HS-5 (cell line): Measurements from ENCODE around the gene FAM219B.

Source experiments
- DNase-seq: peaks from one replicate; pipeline ENCODE4 v3.0.0-alpha.2; 2012; ENCODE audit warnings: low read depth

Gene FAM219B

DNA sequence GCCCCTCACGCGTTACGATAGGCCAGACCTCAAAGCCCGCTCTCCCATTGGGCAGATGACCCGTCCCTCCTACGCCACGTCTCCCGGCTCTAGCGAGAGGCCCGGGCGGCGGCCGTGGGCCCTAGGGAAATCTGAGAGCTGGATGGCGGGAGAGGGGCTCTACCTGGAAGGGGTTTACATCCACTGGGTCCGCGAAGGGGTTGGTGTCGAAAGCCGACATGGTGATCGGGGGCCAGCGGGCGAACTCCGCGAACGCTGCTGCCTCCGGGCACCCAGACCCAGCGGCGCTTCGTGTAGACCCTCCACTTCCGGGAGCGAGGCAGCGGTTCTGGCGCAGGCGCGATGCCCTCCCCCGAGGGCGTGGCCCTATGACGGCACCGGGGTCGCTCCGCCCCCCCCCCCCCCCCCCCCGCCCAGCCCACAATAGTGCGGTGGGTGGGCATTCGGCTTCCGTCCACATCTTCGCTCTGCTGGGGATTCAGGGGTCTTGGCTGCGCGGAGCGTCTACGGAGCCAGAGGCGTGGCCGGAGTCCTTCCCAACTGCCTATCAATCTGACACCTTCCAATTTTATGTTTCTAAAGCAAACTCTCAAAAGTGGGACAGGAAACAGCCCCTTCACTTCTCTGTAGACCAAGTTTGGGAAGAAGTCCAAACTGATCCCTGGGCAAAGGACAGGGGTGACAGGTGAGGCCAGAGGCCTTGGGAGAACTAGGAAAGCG is 33.5 kb downstream of the FAM219B start, which contains the start of gene SCAMP2:
Gene SCAMP2 (minus strand): TSS at position 330 of the 720 bp plus-strand sequence. CDS start 110 bp downstream, at position 220.
- DNase-seq, result peak; percentile 73

DNA sequence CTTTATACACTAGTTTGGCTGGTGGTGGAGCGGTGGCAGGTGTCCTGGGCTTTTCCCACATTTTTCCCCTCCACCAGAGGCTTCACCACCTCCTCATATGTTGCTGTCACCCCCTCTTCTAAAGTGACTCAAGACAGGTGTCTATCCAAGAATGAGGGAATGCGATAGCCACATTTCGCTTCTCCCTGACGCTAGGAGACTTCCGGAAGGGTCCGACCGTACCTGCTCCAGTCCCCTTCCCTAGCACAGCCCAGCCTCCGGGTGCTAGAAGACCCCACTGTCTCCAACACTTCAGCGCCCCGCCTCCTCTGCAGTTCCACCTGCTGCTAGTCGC is 34.0 kb downstream of the FAM219B start:
- DNase-seq, result no peak

DNA sequence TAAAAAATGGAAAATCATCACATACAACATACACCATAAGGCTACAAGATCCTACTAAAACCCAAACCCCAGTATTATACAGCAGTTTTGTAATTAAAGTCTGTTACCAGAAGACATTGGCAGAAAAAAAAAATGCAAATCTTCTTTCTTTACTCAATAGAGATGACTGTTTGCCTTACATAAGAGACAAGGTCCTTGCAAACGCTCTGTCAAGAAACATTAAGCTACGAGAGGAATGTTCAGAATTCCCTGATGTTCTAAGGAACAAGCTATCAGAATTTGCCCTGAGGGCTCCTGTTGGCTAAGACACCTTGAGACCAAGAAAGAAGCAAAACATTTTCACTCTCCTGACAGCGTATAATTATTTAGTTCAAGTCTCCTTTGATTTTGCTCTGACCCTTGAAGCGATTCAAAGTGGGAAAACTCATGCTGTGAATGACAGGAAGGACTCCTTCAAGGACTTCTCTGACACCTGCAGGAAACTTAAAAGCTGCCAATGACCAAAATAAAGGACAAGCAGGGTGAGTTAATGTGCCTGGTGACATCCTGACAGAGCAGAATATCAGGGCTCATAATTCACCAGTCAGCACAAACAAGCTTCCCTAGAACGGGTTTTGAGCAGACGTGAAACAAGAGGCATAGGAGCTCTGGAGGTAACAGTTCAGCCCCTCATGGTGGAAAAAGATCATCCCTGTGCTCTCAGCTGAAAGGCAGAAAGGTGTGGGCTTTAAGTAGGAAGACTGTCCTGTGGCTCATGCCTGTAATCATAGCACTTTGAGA is 36.0 kb downstream of the FAM219B start:
- DNase-seq, result no peak

DNA sequence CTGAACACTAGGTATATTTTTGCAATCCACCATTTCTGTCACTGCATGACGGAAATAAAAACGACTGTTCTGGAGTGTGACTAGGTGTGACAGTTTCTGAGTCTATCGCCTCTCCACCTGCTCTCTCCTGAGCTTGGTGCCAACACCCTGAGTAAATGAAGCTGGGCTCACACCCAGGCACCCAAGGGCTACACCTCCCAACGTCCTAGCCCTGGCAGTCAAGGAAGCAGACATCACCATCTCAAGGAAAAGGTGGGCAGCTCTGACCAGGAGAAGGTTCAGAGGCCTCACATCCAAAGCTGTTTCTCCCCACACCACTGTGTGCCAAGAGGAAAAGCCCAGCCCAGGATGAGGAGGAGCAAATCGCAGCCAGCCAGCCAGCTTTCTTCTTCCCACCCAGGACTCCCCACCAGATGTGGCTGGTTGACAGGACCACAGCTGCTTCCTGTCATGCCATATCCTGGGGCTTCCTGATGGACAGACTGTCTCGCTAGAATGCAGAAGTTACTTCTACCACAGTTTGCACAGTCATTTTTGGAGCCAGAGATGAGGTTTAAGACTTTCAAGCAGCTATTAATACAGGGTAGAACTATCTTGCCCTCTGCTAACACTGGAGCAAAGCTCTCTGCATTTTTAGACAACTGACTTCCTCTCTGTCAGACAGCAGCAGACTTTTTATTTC is 36.8 kb downstream of the FAM219B start:
- no peak for DNase-seq

DNA sequence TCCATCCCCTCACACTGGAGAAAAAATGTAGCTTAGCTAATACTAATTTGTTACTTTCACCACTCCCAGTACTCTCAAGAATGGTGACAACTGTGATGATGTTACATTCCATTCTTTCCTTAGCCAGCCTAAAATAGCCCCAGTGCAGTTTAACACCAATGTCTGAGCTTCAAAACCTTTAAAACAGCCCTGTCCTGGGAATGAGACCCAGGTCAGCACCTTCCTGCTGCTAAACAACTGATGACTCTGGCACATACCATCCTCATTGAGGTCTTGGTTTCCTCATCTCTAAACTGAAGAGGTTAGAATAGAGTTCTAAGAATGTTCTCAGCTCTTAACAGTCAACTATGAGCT is 37.3 kb downstream of the FAM219B start:
- DNase-seq, result no peak

DNA sequence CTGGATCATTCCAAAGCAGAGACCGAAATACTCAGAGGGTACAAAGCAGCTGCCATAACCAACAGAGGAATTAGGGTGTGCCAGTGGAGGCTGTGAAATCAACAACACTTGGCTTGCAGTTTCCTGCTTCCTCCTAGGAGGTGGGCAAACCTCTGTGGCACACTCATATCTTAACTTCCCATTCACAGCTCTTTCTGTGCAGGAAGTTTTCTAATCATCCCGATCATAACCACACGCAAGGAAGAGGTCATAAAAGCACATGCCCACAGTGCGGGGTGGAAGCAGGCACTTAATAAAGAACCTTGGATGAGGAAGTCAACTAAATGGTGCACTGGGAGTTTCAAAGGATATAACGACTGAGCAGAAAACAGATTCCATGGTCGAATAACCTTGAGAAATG is 38.6 kb downstream of the FAM219B start:
- DNase-seq, result no peak

DNA sequence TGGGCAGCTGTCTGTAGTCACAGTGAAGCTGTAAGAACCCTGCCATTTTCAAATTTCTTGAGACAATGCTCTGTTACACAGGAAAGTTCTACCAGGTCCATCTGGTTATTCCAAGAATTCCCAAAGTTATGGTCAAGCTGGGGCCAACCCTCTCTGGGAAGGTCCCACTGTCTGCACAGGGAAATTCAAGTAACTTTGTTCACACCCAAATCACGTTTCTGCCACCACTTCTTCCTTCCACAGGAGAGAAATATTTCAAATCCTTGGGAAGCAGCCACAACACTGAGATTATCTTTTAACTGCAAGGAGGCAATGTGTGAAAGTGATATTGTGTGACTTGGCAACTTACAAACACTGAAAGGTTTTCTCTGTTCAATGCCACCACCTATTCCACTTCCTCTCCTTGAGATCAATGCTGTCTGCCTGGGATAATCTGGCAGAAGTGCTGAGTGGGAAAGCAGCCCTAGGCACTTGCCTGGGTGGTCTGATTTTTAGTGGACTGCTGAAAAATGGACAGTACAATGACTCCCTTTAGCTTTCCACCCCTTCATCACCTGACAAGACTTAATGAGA is 39.1 kb downstream of the FAM219B start:
- no peak for DNase-seq

DNA sequence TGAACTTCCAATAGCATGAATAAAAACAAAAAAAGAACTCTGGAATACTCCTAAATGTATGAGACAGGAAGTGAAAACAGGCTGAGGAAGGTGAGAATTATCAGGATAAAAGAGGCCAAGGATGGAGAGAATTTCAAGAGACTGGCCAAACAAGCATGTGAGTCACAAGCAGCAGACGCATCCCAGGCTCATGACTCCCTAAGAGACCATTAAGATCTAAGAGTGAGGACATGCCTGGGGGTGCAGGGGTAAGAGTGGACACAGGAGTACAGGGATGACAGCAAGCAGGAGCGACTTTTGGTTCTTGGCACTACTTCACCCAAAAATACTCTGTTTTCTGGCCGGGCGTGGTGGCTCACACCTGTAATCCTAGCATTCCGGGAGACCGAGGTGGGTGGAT is 40.6 kb downstream of the FAM219B start:
- DNase-seq, result no peak

DNA sequence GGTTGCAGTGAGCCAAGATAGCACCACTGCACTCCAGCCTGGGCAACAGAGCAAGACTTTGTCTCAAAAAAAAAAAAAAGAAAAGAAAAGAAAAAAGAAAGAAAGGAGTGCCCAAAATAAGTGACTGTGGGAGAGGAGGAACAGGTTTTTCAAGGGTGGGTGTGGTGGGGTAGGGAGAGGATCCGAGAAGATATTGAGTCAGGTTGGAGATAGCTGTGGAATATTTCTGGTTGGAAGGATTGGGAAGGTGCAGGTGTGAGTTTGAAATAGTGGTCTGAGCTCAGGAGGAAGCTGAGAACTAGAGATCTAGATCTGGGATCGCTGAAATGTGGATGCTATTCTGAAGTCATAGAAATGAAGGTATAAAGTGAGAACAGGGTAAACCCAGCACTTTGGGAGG is 41.3 kb downstream of the FAM219B start:
- DNase-seq, result no peak

DNA sequence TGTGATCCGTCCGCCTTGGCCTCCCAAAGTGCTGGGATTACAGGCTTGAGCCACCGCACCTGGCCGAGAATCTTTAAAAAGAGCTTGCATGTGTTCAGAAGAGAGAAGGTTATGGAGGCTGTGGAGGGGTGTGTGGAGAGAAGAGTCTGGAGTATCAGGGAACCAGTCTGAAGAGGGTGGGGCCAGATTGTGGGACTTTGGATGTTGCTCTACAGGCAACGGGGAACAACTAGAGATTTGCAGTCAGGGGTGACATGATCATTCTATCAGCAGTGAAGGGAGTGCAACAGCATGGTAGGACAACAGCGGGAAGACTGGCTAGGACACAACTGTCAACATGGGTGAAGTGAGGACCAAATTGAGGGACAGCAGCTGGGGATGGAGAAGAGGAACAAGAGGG is 42.4 kb downstream of the FAM219B start:
- no peak for DNase-seq

DNA sequence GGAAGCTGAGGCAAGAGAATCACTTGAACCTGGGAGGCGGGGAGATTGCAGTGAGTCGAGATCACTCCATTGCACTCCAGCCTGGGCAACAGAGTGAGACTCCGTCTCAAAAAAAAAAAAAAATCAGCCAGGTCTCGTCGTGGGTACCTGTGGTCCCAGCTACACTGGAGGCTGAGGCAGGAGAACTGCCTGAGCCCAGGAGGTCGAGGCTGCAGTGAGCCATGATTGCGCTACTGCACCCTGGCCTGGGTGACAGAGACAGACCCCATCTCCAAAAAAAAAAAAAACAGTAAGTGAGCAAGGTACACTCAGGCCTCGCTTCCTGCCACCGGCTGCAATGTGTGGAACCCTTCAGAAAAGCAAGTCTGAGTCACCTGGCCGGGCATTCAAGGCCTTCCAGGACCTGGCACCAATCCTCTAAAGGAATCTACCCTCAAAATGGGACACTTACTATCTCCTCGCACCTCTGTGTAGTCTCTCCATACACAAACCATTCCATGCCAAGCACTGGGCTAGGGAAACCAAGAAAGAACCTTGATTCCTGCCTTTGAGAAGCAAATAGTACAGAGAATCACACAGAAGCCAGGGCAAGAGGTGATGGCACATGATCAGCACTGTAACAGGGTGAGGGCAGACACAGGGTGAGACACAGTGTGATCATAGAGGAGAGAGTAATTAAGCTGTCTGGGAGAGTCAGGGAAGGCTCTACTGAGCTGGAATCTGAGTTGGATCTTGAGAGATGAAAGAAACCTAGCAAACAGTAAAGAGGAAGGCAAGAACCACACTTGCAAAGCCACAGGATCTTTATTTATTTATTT is 43.2 kb downstream of the FAM219B start:
- DNase-seq, result no peak

DNA sequence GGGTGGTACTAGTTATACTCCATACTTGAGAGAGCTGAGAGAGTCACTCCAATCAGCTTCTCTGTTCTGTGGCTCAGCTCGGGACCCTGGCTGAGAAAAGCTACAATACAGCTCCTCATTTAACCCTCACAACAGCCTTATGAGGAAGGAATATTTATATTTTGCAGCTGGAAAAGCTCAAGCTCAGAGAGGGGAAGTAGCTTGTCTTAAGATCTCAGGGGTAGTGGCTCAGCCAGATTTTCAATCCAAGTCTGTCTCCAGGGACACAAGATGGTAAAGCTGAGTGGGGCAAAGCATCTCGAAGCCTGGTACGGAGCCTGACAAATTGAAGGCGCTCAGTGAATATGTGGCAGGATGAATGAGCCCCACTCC is 48.3 kb downstream of the FAM219B start:
- no peak for DNase-seq

DNA sequence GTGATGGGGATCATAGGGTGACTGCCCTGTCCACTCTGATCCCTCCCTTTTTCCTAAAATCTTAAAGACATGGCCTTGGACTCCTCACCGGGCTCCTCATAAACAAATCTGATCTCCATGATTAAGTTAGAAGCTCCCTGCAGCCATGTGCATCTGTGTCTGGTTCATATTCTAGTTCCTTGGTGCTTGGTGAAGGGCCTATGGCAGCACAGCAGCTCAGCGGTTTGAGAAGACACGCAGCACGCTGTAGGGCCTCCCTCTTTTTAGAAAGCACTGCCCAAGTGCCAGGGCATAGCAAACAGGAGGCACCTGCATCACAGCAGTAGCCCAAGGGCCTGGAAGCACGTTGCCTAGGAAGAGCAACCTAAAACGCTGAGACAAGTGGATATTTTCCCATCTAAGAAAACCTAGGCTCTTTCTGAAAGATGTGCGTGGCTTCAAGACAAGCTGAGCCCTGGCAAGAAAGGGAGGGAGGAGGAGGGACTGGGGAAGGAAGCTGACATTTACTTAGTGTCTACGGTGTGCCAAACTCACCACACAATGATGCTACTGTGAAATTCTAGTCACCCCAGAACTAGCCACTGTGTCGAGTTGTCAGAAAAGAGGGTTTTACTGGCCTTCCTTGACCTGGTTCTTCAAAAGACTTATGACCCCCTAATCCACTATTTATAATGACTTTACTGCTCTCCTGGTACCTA is 48.8 kb downstream of the FAM219B start:
- DNase-seq, result no peak

DNA sequence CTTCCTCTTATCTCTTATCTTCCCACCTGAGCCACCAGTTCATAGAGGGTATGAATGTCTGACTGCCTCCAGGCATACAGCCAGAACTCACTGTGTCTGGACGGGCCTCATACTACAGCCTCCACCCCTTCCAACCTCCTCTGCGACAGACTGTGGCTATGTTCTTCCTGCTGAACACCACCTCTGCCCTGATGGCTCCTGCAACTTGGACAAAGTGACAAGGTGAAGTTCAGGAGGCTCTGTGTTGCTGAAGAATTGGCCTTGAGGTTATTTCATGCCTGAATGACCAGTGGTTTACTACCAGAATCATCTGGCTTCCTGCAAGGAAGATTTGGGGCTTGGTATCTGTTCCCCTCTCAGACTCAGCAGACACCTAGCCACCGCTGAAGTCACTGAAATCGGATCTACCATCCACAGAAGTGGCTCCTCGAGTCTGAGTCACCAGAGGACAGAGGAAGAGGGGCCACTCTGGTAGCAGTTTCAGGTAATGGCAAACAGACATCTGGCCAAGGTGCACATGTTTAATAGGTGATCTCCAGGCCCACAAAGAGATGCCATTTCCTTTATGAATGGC is 49.5 kb downstream of the FAM219B start:
- DNase-seq, result no peak

DNA sequence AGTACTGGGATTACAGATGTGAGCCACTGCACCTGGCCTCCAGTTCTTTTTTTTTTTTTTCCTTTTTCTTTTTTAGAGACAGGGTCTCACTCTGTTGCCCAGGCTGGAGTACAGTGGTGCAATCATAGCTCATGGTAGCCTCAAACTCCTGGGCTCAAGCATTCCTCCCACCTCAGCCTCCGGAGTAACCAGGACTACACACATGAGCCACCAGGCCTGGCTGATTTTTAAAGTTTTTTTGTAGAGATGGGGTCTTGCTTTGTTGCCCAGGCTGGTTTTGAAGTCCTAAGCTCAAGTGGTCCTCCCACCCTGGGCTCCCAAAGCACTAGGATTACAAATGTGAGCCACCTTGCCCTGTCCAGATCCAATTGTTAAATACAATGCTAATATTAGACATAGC is 50.1 kb downstream of the FAM219B start:
- no peak for DNase-seq

DNA sequence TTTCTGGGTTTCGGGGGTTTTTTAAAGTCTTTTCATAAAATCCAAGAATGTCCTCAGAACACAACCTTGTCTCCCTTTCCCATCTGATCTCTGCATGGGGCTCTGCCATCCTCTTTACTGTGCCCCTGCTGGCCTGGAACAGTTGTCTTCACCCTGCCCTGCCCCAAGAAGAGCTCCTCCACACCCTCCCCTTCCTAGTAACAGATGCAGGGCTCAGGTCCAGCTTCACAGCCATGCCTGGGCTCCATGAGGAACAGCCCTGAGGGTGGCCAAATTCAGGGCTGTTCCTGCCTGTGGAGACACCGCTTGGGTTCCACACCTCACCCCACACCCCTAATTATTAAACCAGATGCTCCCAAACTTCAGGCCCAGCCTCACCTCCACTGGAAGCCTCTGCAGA is 50.8 kb downstream of the FAM219B start:
- DNase-seq, result no peak

DNA sequence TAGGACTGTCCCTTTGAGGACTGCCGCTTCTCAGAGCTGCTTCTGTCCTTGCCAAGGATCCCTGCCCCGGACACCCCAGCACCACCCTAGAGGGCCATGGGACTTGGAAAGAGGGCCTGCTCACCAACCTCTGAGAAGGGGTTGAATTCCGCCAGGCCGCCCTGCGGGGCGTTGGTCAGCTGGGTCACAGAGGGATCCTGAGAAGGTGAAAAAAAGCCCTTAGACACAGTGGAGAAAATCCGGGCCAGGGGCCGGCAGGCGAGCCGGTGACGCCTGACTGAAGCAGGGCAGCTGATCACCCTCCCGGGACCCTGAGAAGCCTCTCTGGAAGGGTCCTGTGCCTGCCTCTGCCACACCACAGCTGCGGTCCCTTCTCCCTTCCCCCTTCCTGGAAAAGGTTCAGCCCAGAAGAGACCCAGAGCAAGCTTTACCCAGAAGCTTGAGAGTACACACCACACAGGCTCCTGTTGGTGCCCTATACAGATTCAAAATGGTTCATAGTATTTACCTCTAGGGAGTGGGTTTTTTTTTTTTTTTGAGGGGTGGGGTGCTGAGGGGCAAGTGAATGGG is 52.1 kb downstream of the FAM219B start:
- no peak for DNase-seq

DNA sequence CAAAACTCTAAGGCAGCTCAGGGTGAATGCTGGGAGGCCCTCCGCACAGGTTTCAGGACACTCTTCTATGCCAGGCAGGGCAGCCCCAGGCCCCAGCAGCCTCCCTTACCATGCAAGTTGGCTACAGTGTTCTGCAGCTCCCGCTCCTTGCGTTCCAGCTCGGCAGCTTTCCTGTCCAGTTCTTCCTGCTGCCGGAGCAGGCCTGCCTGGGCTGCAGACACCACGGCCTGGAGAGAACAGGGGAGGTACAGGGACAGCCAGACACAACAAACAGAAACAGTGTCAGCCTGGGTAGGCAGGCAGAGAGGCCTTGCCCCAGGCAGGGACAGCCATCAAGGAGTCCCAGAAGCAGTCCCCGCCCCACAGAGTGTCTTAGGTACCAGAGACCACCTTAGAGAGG is 54.7 kb downstream of the FAM219B start:
- no peak for DNase-seq

DNA sequence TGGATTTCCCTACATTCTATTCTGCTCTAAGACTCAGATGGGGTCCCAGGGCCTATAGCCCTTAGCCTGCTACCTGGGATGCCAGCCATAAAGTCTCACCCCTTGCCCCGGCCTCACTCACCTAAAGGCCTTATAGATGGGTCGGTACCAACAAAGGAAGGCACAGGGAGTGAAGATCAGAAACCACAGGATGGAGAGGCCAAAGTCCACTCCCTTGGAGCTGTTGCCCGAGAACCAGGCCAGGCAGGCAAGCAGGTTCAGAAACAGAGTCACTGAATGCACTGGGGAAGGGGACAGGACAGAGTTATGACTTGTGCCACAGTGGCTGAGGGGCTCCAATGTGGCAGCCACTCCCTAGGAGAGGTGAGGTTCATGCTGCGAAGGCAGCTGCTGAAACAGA is 56.3 kb downstream of the FAM219B start:
- DNase-seq, result no peak
